Neural cell (in vitro differentiated cells): ENCODE data around the gene SEC14L3. TPM values are rescaled to one million over a fixed set of nuclear protein-coding genes. Genes with fewer than 3 reads are reported as not detected.

Source experiments
- H2AFZ ChIP-seq: fragments of 200-600, 300-800 bp; sonication (generic), shearing (Covaris generic); 2 replicates; pipeline ENCODE4 v1.6.0; 2014; ENCODE audit warnings: low read depth, mild to moderate bottlenecking, antibody characterized with exemption, low read length, moderate library complexity
- H3F3A ChIP-seq: fragments of 200-600 bp; shearing (Covaris generic); 2 replicates; pipeline ENCODE4 v1.6.1; 2016; ENCODE audit warnings: mild to moderate bottlenecking, moderate library complexity, mixed read lengths, antibody characterized with exemption, low read length; ENCODE audit not compliant: insufficient read depth, poor library complexity, severe bottlenecking
- H3K27ac ChIP-seq: fragments of 200-600, 300-800 bp; sonication (generic), shearing (Covaris generic); 2 replicates; pipeline ENCODE4 v1.5.1; 2014; ENCODE audit warnings: mild to moderate bottlenecking, low read length, moderate library complexity
- H3K27me3 ChIP-seq: fragments of 300-800, 200-600 bp; sonication (generic), shearing (Covaris generic); 2 replicates; pipeline ENCODE4 v1.6.0; 2014; ENCODE audit warnings: mild to moderate bottlenecking, low read depth, low read length, moderate library complexity; ENCODE audit not compliant: insufficient read depth
- H3K36me3 ChIP-seq: fragments of 300-800, 200-600 bp; sonication (generic), shearing (Covaris generic); 2 replicates; pipeline ENCODE4 v1.5.1; 2014; ENCODE audit warnings: mild to moderate bottlenecking, antibody characterized with exemption, low read length, moderate library complexity; ENCODE audit not compliant: insufficient read depth
- H3K4me2 ChIP-seq: fragments of 300-800, 200-600 bp; sonication (generic), shearing (Covaris generic); 2 replicates; pipeline ENCODE4 v1.6.0; 2014; ENCODE audit warnings: mild to moderate bottlenecking, low read length
- H3K4me3 ChIP-seq: fragments of 300-800, 200-600 bp; sonication (generic), shearing (Covaris generic); 2 replicates; pipeline ENCODE4 v1.5.1; 2014; ENCODE audit warnings: mild to moderate bottlenecking, low read length, moderate library complexity
- H3K79me2 ChIP-seq: fragments of 200-600 bp; shearing (Covaris generic); replicated peaks from 2 replicates; pipeline ENCODE4 v1.6.0; 2014; ENCODE audit warnings: mild to moderate bottlenecking, low read length, moderate library complexity; ENCODE audit not compliant: insufficient read depth
- H3K9ac ChIP-seq: fragments of 300-800, 200-600 bp; sonication (generic), shearing (Covaris generic); 2 replicates; pipeline ENCODE4 v1.6.1; 2016; ENCODE audit warnings: mild to moderate bottlenecking, low read length, mixed read lengths
- H3K9me2 ChIP-seq: fragments of 200-600 bp; shearing (Covaris generic); 2 replicates; pipeline ENCODE4 v1.6.1; 2016; ENCODE audit warnings: mild to moderate bottlenecking, low read length, mixed read lengths; ENCODE audit not compliant: insufficient read depth
- H3K9me3 ChIP-seq: fragments of 200-600, 300-800 bp; sonication (generic), shearing (Covaris generic); 2 replicates; pipeline ENCODE4 v1.6.1; 2016; ENCODE audit warnings: mild to moderate bottlenecking, mixed run types, low read length, moderate library complexity, mixed read lengths
- H4K20me1 ChIP-seq: fragments of 200-600 bp; shearing (Covaris generic); 2 replicates; pipeline ENCODE4 v1.6.1; 2016; ENCODE audit warnings: mild to moderate bottlenecking, mixed run types; ENCODE audit not compliant: insufficient read depth
- EP300 ChIP-seq: fragments of 450-650 bp; conservative IDR thresholded peaks from 2 replicates; pipeline ENCODE4 v1.6.1; 2014; ENCODE audit warnings: antibody characterized with exemption, mild to moderate bottlenecking, moderate library complexity; ENCODE audit not compliant: poor library complexity, severe bottlenecking
- EZH2 ChIP-seq: fragments of 200-600, 300-800 bp; shearing (Covaris generic), sonication (generic); IDR thresholded peaks from 2 replicates; pipeline ENCODE4 v1.6.1; 2014; ENCODE audit warnings: antibody characterized with exemption, low read length, borderline replicate concordance, mild to moderate bottlenecking; ENCODE audit not compliant: insufficient read depth, poor library complexity, severe bottlenecking
- MXI1 ChIP-seq: fragments of 450-650 bp; conservative IDR thresholded peaks from 2 replicates; pipeline ENCODE4 v1.6.1; 2014; ENCODE audit warnings: antibody characterized with exemption, mild to moderate bottlenecking; ENCODE audit not compliant: poor library complexity, severe bottlenecking
- POLR2AphosphoS5 ChIP-seq: IDR thresholded peaks from 2 replicates; pipeline ENCODE4 v1.6.1; 2012
- RAD21 ChIP-seq: fragments of 450-650 bp; conservative IDR thresholded peaks from 2 replicates; pipeline ENCODE4 v1.6.1; 2014; ENCODE audit warnings: antibody characterized with exemption, mild to moderate bottlenecking, moderate library complexity
- SMC3 ChIP-seq: fragments of 450-650 bp; conservative IDR thresholded peaks from 2 replicates; pipeline ENCODE4 v1.6.1; 2014; ENCODE audit warnings: antibody characterized with exemption, mild to moderate bottlenecking, moderate library complexity; ENCODE audit not compliant: poor library complexity
- TAF1 ChIP-seq: IDR thresholded peaks from 2 replicates; pipeline ENCODE4 v1.6.1; 2012; ENCODE audit warnings: low read depth
- polyA plus RNA-seq: library from polyadenylated mRNA; depleted of rRNA; stranded (reverse); fragments of >200 nt; gene quantifications from 2 replicates; pipeline ENCODE4 v1.2.3, GENCODE V29; 2014
- TF ChIP-seq, protein P1 (sequence below): fragments of 450-650 bp; IDR thresholded peaks from 2 replicates; pipeline ENCODE4 v1.5.1; 2014; ENCODE audit warnings: antibody characterized with exemption, mild to moderate bottlenecking, moderate library complexity; ENCODE audit not compliant: poor library complexity, severe bottlenecking
- TF ChIP-seq, protein P2 (sequence below): IDR thresholded peaks from 2 replicates; pipeline ENCODE4 v1.6.1; 2012; ENCODE audit warnings: borderline replicate concordance

Gene SEC14L3
- polyA plus RNA-seq, 1 donor from 2014 or later: not detected

DNA sequence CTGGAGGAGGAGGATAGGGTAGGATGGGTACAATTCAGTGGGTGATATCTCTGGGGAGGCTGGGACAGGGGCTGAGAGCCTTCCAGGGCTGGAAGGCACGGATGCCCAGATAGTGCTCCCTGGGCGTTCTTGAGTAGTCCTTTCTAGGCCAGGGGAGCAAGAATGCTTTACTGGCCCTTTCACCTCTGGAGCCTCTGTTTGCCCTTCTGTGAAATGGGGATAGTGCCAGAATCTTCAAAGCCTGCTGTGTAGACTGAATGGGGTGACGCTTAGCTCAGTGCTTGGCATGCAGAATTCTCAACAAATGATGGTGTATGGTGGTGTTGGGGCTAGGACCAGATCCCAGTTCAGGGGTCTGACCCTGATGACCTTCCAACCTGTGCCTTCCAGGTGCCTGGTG lies 38.6 kb downstream of the SEC14L3 start:
- H3K27me3 ChIP-seq: no peaks in the 10 kb centered on the region
- no peak overlapping the region for H3K4me3 ChIP-seq
- H3F3A ChIP-seq: no peaks in the 10 kb centered on the region
- TF ChIP-seq EP300 (no peak), RAD21 (no peak), MXI1 (no peak), TAF1 (no peak), POLR2AphosphoS5 (no peak), SMC3 (no peak), EZH2 (no peak)
- TF ChIP-seq, protein P1, sequence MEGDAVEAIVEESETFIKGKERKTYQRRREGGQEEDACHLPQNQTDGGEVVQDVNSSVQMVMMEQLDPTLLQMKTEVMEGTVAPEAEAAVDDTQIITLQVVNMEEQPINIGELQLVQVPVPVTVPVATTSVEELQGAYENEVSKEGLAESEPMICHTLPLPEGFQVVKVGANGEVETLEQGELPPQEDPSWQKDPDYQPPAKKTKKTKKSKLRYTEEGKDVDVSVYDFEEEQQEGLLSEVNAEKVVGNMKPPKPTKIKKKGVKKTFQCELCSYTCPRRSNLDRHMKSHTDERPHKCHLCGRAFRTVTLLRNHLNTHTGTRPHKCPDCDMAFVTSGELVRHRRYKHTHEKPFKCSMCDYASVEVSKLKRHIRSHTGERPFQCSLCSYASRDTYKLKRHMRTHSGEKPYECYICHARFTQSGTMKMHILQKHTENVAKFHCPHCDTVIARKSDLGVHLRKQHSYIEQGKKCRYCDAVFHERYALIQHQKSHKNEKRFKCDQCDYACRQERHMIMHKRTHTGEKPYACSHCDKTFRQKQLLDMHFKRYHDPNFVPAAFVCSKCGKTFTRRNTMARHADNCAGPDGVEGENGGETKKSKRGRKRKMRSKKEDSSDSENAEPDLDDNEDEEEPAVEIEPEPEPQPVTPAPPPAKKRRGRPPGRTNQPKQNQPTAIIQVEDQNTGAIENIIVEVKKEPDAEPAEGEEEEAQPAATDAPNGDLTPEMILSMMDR: no peak
- TF ChIP-seq, protein P2, sequence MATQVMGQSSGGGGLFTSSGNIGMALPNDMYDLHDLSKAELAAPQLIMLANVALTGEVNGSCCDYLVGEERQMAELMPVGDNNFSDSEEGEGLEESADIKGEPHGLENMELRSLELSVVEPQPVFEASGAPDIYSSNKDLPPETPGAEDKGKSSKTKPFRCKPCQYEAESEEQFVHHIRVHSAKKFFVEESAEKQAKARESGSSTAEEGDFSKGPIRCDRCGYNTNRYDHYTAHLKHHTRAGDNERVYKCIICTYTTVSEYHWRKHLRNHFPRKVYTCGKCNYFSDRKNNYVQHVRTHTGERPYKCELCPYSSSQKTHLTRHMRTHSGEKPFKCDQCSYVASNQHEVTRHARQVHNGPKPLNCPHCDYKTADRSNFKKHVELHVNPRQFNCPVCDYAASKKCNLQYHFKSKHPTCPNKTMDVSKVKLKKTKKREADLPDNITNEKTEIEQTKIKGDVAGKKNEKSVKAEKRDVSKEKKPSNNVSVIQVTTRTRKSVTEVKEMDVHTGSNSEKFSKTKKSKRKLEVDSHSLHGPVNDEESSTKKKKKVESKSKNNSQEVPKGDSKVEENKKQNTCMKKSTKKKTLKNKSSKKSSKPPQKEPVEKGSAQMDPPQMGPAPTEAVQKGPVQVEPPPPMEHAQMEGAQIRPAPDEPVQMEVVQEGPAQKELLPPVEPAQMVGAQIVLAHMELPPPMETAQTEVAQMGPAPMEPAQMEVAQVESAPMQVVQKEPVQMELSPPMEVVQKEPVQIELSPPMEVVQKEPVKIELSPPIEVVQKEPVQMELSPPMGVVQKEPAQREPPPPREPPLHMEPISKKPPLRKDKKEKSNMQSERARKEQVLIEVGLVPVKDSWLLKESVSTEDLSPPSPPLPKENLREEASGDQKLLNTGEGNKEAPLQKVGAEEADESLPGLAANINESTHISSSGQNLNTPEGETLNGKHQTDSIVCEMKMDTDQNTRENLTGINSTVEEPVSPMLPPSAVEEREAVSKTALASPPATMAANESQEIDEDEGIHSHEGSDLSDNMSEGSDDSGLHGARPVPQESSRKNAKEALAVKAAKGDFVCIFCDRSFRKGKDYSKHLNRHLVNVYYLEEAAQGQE: no peak
- no peaks in the 10 kb centered on the region for H4K20me1 ChIP-seq
- no peak overlapping the region for H2AFZ ChIP-seq
- no peaks in the 10 kb centered on the region for H3K9me2 ChIP-seq
- H3K27ac ChIP-seq: no peak overlapping the region
- no peaks in the 10 kb centered on the region for H3K79me2 ChIP-seq
- H3K9ac ChIP-seq: no peak overlapping the region
- H3K4me2 ChIP-seq: no peak overlapping the region
- no peaks in the 10 kb centered on the region for H3K36me3 ChIP-seq
- H3K9me3 ChIP-seq: no peaks in the 10 kb centered on the region

DNA sequence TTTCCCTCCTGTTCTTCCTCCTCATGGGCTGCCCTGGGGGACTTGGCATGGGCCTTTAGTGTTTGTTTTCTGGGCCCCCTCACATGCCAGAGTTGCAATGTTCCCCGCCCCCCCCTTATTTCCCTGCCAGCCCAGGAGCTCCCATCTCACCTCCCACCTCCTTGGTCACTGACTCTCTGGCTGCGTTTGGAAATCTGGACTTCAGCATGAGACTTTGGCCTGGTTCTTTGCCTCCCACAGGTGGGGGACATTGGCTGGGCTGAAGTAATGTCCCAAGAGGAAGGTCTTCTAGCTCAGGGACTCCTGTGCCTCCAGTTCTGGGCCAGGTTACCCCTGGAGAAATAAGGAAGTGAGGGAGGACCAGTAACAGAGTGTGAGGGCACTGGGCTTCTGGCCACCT lies 39.3 kb downstream of the SEC14L3 start:
- Histone ChIP-seq H3K79me2 (no peaks in the 10 kb centered on the region), H3K4me2 (no peak overlapping the region), H3K9ac (no peak overlapping the region), H3K9me2 (no peaks in the 10 kb centered on the region), H3F3A (no peaks in the 10 kb centered on the region), H3K9me3 (no peaks in the 10 kb centered on the region), H3K27ac (no peak overlapping the region), H2AFZ (no peak overlapping the region), H3K36me3 (no peaks in the 10 kb centered on the region), H4K20me1 (no peaks in the 10 kb centered on the region), H3K4me3 (no peak overlapping the region), H3K27me3 (no peaks in the 10 kb centered on the region)
- TF ChIP-seq, protein P2: no peak
- TF ChIP-seq, protein P1: no peak
- no peak for TF ChIP-seq POLR2AphosphoS5
- no peak for TF ChIP-seq MXI1
- TF ChIP-seq RAD21: no peak
- no peak for TF ChIP-seq SMC3
- no peak for TF ChIP-seq EZH2
- no peak for TF ChIP-seq EP300
- TF ChIP-seq TAF1: no peak
